Measurements from ENCODE around the gene ZNF619. TPM values are rescaled to one million over a fixed set of nuclear protein-coding genes. Genes with fewer than 3 reads are reported as not detected.
"Not testable (repeated sequence)": the region's sequence is repeated elsewhere in the genome, so short reads cannot be mapped to it uniquely, and the experiment has no call there.

The ZNF619 gene
- 8.2 TPM for total RNA-seq (ENCODE audit: insufficient read depth, low replicate concordance)

DNA sequence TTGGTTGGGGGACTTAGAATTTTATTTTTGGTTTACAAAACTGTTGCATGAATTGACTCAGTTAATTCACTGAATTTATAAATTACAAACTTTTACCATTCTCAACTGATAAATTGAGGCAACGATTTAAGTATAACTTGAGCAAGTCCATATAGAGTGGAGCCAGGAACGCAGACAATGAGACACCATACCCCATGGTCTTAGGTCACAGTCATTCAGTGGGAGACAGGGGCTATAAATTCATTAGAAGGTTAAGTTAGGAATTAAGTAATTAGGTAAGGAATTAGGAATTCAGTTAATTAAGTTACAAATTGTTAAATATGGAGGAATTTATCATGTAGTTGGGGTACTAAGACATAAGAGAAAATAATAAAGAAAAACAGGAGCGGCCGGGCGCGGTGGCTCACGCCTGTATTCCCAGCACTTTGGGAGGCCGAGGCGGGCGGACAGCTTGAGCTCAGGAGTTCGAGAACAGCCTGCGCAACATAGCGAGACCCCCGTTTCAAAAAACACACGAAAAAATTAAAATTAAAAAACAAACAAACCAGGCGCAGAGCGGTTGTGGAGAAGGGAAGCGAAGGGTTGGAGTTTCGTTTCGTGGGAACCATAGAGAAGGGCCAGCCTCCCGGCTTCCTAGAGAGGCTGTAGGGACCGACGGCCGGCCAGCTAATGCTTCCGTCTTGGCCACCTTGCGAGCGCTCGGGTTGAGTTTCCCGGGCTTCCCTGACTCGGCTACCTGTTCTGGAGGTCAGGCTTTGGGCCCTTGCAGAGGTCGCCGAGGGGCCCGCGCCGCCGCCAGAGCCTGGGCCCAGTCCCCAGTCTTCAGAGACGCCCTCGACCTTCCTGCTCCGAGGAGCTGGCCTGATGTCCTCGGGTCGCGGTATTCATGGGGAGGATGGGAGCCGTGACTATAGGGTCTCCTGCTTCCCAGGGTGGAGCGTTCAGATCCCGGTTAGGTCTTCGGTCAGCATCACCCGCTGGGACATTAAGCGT lies at the start of gene ZNF619:
ZNF619 (plus strand) TSS at position 645 of the 993 bp plus-strand sequence. CDS start 858 bp downstream, outside the sequence.
- DNase-seq (ENCODE audit: low spot score), result peak; percentile 83

DNA sequence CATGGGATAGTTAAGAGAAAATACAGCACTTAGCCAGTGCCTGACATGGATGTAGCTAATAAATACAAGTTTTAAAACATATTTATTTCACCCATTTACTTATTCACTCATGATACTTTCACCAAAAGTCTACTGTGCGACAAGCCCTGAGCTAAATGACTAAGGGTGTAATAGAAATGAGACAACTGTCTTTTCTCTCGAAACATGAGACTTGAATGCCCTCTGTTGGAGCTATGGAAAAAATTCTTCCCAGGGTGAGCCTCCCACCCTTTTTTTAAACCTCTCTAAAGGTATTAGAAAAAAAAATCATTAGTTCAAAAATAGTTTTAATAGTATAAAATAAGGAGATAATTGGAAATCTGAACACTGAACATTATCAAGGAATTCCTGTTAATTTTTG lies 44.1 kb upstream of the ZNF619 start:
- no peak for DNase-seq (ENCODE audit: low spot score)

DNA sequence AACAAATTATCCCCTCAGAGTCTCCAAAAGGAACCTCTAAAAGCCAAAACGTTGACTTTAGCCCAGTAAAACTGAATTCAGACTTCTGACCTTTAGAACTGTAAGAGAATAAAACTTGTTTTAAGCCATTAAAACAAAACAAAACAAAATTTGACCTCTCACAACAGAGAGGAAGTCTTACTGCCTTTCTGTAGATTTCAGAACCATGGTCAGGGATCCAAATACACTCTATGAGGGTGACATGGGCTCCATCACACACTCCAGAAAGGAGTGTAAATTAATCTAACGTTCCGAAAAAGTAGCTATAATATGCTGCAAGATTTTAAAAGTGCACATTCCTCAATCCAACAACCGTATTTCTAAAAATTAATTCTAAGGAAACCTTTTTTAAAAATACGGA lies 39.0 kb upstream of the ZNF619 start:
- no peak for DNase-seq (ENCODE audit: low spot score)

DNA sequence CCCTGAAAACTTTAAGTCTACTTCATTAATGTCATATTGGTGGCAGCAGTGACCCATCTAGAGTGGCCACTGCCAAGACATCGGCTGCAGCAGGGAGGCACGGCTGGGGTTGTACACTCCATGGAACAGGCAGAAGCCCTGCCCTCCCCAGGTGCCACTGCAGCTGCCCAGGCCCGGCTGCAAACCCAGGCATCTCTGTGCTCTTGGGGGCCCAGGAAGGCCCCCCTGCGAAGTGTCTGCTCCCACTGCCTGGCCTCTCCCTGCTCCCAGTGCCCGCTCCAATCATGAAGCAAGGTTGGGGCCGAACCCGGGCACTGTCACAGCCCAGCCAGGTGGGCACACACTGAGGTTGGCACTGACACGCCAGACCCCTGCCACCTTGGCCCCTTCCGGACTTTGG lies 31.9 kb upstream of the ZNF619 start:
- DNase-seq (ENCODE audit: low spot score), result no peak

DNA sequence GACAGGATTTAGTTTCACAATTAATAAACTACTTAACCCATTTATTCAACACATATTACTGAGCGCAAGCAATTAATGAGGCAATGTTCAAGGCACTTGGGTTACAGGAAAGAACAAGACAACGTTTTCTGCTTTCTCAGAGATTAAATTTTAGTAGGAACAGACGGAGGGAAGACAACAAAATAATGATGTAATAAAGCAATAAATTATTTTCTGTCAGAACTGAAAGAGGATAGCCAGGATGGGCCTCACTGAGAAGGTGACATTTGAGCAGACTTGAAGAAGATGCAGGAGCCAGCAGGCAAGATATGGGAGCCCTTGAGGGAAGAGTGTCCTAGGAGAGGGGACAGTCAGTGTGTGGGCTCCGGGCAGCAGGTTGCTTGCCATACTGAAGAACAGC lies 31.0 kb upstream of the ZNF619 start:
- no peak for DNase-seq (ENCODE audit: low spot score)

DNA sequence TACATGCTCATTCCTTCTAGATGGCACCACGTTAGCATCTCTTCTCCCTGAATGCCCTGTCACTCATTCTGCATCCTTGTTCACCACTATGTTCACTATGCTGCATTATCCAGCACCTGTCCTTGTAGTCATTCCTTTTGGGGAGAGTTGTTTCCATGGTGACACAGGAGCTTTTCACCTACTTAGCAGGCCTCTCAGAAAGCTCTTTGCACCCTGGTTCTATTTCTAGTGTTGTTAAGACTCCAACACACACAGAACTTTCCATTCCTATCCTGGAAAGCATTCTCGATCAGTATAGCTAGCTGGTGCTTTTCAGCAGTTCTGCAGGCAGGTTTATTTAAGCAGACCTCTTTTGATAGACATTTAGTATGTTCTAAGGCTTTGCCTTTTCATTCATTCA lies 26.5 kb upstream of the ZNF619 start:
- no peak for DNase-seq (ENCODE audit: low spot score)

DNA sequence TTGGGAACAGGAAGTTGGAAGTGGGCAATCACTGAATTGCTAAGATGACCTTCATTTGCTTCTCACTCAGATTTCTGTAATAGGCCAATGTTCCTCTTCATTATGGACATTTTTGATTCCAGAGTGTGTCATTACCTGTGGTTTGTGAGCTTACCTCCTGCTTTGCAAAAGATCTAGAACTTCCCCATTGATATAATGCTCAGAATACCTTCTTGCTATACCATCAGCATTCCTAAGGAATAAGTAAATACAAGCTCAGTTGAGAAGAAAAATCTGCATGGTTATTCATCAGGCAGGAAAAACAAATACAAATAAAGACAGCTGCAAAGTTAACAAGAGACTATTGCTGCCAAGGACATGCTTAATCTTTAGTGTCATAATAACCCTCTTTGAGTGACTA lies 25.4 kb upstream of the ZNF619 start:
- no peak for DNase-seq (ENCODE audit: low spot score)

DNA sequence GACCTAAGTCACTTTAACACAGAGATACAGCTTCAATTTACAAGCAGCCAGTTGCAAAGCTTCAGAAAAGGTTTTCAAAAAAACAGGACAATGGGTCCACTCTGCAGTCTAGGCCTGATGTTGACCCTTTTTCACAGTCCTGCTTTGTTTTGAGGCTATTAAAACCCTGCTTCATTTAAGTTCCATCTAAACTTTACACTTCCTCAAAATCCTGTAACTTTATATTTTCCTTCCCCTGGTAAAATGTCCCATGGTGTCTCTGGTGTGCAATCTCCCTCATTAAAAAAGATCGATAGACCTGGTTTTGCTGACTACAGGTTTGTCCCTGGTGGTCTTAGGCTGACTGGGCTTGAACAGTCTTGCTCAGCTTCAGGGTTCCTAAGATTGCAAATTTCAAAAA lies 24.9 kb upstream of the ZNF619 start:
- DNase-seq (ENCODE audit: low spot score), result no peak

DNA sequence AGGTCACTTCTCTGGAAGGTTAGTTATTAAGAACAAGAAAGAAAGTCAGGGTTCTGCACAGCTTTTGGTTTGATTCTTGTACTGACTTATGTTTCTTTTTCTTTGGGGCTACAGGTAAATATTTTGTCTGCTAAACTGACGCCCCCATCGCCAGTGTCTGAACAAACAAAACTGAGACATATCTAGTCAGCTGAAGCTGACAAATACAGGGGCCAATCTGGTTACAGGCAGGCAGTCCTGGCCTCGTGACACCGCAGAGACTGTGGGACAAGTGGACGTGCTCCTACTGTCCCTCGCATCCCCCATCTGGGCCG lies 24.4 kb upstream of the ZNF619 start:
- no peak for DNase-seq (ENCODE audit: low spot score)

DNA sequence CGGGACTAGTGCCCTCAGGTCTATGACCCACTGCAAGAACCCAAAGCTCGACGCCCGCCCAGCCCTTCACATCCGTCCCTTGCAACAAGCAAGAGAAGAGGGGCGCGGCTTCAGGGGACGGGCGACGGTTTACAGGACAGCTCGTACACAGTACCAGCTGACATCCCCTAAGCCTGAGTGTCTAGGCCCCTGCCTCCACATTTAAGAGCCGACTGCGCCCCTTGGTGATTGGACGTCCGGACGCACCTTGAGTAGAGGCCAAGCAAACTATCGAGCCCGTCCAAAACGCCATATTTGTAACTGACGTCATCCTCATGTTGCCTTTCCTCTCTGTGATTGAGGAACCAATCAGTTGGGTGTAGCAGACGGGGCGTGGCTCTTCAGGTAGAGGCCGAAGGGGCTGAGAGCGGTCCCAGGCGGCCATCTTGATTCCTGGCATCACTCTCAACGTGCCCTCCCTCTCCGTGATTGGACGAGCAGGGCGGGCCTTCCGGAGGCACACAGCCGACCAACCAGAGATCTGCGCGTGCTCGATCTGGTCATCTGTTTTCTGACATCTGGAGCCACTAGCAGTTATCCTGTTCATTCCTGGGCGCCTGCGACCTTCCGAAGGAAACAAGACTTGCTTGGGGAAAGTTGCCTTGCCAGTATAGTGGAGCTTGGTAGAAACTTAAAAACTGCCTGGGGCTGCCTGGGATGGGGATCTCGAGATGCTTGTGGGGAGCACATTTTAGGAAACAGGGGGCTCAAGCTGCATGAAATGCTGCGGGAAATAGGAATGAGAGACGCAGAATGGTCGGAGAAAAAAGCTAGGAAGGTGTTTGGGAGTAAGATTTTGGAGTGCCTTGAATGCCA lies 23.8 kb upstream of the ZNF619 start:
- peak; percentile 99 for DNase-seq (ENCODE audit: low spot score)

DNA sequence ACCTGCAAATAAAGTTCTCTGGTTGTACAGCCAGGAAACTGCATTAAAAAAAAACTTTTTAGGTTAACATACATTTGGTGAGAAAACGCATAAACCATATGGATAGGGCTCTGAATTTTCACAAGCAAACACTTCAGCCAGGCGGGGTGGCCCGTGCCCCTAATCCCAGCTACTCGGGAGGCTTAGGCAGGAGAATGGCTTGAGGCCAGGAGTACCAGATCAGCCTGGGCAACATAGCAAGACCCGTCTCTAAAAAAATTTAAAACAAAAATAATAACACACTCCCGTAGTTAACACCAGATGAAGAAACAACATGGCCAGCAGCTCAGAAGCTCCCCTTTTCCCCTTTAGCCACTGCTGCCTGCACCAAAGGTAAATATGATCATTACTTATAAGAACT lies 23.0 kb upstream of the ZNF619 start:
- DNase-seq (ENCODE audit: low spot score), result no peak

DNA sequence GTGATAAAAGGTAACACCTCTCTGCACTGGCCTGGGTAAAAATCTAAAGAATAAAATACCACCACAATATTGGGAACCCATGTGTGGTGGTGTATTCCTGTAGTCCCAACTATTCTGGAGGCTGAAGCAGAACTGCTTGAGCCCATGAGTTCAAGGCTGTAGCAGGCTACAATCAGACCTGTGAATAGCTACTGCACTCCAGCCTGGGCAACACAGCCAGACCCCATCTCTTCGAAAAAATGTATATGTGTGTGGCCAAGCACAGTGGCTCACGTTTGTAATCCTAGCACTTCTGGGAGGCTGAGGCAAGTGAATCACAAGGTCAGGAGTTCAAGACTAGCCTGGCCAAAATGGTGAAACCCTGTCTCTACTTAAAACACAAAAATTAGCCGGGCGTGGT lies 21.6 kb upstream of the ZNF619 start:
- DNase-seq (ENCODE audit: low spot score), result no peak

DNA sequence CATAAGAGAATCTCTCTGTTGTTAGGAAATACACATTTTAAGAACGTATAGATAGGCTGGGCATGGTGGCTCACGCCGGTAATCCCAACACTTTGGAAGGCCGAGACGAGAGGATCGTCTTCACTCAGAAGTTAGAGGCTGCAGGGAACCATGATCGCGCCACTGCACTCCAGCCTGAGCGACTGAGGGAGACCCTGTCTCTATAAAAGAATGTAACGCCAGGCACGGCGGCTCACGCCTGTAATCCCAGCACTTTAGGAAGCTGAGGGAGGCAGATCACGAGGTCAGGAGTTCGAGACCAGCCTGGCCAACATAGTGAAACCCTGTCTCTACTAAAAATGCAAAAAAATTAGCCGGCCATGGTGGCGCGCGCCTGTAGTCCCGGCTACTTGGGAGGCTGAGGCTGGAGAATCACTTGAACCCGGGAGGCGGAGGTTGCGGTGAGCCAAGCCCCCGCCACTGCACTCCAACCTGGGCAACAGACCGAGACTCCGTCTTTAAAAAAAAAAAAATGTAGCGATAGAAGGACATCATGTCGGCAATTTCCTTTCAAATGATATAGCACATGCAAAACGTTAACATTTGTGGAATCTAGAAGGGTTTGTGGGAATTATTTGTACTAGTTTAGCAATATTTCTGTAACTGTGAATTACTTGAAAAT lies 20.5 kb upstream of the ZNF619 start:
- no peak for DNase-seq (ENCODE audit: low spot score)

DNA sequence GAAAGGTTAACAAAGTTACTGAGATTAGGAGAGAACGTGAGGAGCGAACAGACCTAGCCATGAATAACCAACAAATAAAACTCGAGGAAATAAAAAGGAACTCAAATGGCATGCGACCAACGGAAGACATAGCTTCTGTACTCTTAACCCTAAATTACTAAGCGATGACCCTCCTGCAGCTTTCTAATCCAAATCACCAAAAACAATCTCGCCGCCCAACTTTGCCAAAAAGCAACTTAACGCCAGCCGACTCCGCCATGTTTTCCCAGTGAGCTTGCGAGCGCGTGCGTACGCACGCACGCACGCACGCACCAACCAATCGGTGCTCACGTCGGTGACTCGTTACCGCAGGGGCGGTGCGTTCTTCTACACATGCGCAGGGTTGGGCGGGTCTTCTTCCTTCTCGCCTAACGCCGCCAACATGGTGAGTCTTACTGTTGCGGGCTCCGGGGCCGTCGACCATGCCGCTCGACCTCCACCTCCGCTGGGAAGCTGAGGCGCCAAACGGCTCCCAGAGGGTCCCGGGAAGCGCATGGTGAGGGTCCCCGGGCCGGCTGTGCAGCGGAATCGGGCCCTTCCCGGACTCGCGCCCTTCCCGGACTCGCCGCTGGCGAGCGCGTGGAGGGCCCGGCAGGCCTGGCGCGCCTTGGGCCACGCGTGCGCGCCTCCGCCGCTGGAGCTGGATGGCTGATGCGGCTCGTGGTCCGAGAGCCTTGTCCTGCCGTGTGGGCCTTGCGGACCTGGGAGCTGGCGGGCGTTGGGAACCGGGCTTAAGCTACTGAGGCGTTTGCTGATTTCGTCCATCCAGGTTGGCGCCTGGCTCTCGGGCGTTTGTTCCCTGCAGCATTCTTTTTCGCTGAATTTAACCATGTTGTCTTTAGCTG lies 19.7 kb upstream of the ZNF619 start, which contains the start of gene RPL14:
RPL14 (plus strand) TSS at position 400 of the 884 bp plus-strand sequence; CDS start at position 533, 133 bp downstream.
- peak; percentile 98 for DNase-seq (ENCODE audit: low spot score)

DNA sequence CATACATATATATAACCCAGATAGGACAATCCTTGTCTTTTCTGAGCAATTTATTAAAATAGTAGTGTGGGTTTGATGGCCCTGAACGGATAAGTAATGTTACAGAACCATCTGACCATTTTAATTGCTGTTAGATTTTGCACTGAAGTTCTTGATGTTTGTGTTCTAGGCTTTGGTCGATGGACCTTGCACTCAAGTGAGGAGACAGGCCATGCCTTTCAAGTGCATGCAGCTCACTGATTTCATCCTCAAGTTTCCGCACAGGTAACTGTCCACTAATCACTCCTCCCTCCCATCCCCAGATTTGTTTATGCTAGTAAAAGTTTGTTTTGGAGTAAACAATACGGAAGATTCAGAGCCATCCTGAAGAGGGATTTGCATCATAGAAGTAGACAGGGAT lies 18.4 kb upstream of the ZNF619 start:
- no peak for DNase-seq (ENCODE audit: low spot score)

DNA sequence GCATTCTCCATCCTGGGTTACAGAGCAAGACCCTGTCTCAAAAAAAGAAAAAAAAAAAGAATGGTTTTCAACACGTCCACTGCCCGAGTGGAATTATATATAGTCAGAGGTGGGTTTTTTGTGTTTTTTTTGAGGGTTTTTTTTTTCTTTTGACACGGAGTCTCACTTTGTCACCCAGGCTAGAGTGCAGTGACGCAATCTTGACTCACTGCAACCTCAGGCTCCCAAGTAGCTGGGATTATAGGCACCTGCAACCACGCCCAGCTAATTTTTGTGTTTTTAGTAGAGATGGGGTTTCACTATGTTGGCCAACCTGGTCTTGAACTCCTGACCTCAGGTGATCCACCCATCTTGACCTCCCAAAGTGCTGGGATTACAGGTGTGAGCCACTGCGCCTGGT lies 16.4 kb upstream of the ZNF619 start:
- not testable (repeated sequence) for DNase-seq (ENCODE audit: low spot score)

DNA sequence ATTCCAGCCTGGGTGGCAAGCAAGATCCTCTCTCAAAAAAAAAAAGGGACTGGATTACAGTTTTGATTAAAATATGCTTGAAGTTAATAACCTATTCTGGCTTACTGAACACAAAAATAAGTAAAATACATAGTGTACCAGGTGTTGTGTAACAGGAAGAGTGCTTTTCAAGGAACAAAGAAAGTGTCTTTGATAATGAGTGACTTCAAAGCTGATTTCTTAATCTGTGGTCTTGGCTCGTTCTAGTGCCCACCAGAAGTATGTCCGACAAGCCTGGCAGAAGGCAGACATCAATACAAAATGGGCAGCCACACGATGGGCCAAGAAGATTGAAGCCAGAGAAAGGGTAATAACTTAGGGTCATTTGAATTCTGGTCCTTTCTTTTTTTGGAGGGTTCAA lies 15.8 kb upstream of the ZNF619 start:
- no peak for DNase-seq (ENCODE audit: low spot score)

DNA sequence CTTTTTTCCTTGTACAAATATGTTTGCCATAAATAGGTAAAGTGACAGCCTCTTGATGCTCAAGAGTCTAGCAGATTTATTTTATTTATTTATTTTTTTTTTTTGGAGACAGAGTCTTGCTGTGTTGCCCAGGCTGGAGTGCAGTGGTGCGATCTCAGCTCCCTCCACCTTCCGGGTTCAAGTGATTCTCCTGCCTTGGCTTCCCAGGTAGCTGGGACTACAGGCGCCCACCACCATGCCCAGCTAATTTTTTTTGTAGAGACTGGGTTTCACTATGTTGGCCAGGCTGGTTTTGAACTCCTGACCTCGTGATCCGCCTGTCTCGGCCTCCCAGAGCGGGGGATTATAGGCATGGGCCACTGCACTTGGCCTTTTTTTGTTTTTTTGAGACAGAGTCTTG lies 14.1 kb upstream of the ZNF619 start:
- DNase-seq (ENCODE audit: low spot score), result not testable (repeated sequence)

DNA sequence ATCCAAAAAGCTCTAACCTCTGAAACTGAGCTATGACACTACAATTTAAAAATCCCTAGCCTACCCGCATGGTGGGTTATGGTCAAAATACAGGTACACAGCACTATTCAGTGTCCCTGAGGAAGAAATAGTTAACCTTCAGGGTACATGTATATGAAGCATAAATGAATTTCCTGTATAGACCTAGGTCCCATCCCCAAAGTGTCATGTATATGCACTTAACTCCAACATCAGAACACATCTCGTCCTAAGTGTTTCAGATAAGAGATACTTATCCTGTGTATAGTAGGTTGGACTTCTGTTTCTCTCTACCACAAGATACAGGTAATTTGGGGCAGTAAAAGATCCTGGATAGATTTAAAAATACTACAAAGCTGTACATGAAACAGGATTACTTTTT lies 13.3 kb upstream of the ZNF619 start:
- no peak for DNase-seq (ENCODE audit: low spot score)

DNA sequence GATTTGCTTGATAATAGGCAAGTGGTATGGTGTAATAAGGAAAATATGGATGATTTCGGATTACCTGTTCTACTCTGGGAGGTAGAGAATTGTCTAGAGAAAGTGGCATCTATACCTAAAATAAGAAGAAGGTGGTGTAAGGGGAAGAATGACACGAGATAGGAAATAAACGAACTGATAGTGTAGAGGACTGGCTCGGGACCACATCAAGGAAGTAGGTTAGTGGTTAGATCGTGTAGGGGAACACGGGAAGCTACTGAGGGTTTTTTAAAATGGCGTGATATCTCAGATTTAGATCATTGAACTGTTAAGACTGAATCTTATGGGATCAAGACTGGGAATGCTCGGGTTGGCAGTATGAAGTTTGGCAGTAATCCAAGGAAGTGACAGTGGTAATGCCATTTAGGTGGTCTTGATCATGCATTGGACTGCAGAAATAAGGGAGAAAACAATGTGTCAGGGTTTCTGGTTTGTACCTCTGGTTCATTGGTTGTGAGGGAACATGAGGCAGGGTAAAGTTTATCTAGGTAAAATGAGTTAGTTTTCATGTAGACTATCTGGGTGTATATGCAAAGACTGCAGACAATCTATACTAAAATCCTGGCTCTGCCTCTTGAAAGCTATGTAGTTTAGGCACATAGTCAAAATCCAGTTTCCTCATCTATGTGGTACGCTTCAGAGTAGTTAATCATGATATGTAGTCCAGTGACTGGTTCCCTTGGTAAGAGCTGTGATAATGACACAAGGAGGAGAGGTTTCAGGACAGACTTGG lies 12.4 kb upstream of the ZNF619 start:
- DNase-seq (ENCODE audit: low spot score), result no peak

Measured in umbilical cord (tissue), 2 donors.